Small intestine (tissue), 7 donors: ENCODE data around the gene JARID2. TPM values are rescaled to one million over a fixed set of nuclear protein-coding genes. Genes with fewer than 3 reads are reported as not detected.

ENCODE experiments used
- DNase-seq, 2 donors: peaks; one replicate each; pipeline versions ENCODE4 v3.0.0 to v3.0.0-alpha.2; 2013
- FAIRE-seq: peaks from 2 replicates; lab custom pipeline; 2012; peaks lifted over from hg19 to GRCh38; lab: Jason Lieb, UNC
- H3K27ac ChIP-seq, 3 donors: one replicate each; pipeline ENCODE4 v1.5.1; 2013; ENCODE audit warnings: low read length in 2 of 3, mild to moderate bottlenecking in 2 of 3, control low read depth in 1 of 3, inconsistent platforms in 1 of 3, low read depth in 1 of 3, moderate library complexity in 1 of 3
- H3K27me3 ChIP-seq, 3 donors: one replicate each; pipeline ENCODE4 v1.6.1; 2013; ENCODE audit warnings: low read length in 3 of 3, inconsistent platforms in 1 of 3; ENCODE audit not compliant: control insufficient read depth in 3 of 3, insufficient read depth in 3 of 3
- H3K36me3 ChIP-seq, 3 donors: one replicate each; pipeline ENCODE4 v1.6.1; 2013; ENCODE audit warnings: low read length in 3 of 3, inconsistent platforms in 1 of 3, low read depth in 1 of 3, mild to moderate bottlenecking in 1 of 3, moderate library complexity in 1 of 3; ENCODE audit not compliant: control insufficient read depth in 3 of 3, insufficient read depth in 2 of 3
- H3K4me1 ChIP-seq, 3 donors: one replicate each; pipeline ENCODE4 v1.6.1; 2013; ENCODE audit warnings: low read length in 2 of 3, inconsistent platforms in 1 of 3, low read depth in 1 of 3, mild to moderate bottlenecking in 1 of 3, moderate library complexity in 1 of 3; ENCODE audit not compliant: control insufficient read depth in 3 of 3, insufficient read depth in 2 of 3
- H3K4me3 ChIP-seq, 3 donors: one replicate each; pipeline ENCODE4 v1.5.1; 2013; ENCODE audit warnings: low read length in 3 of 3, control low read depth in 1 of 3, inconsistent platforms in 1 of 3, low read depth in 1 of 3, mild to moderate bottlenecking in 1 of 3, moderate library complexity in 1 of 3
- H3K9me3 ChIP-seq, 2 donors: one replicate each; pipeline ENCODE4 v1.6.1; 2013; ENCODE audit warnings: low read depth in 1 of 2, low read length in 1 of 2; ENCODE audit not compliant: control insufficient read depth in 2 of 2, insufficient read depth in 1 of 2
- WGBS, 3 donors: extraction: QIAGEN DNeasy Blood & Tissue Kit; methylation state at CpG; one replicate each; pipeline ENCODE4 v1.1.7; 2013; 5-methylcytosine and 5-hydroxymethylcytosine counted together
- polyA plus RNA-seq, 4 donors: library from polyadenylated mRNA; stranded (reverse) in 3 of 4; unstranded in 1 of 4; fragments of 200-250 nt in 3 of 4; fragments of 120-200 nt in 1 of 4; gene quantifications; one replicate each; pipeline versions ENCODE4 v1.2.1 to v1.2.3, GENCODE V29; 2013
- donor health status: healthy with polysubstance abuse.
- donor health status: control.
- donor health status: control.
- donor health status: Bipolar disorder and iron deficiency.
- donor health status: healthy.

Gene JARID2
- polyA plus RNA-seq, 4 donors, result 4.9 to 10.5 (median 6.7) TPM

DNA sequence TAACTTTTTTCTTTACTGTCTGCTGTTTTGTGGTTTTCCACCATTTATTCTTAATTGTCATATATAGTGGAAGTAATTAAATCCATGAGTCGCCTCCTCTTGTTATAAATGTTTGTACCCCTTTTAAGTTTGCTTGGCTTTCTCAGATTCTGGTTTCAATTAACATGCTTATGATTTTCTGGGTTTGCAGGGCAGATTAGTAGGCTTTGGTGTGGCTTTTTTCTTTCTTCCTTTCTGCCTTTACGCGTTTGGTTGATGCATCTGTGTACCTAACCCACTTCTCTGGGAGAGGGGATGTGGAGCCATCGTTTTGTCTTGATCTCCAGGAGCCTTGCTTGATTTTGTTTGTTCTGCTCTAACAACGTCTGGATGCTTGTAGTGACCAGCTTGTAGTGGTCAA lies 100.4 kb downstream of the JARID2 start:
- 63 to 83% (median 82%) methylated on average over 5 of the region's 5 CpGs for whole genome bisulfite sequencing, 3 donors
- DNase-seq (no peak), FAIRE-seq (no peak)
- Histone ChIP-seq H3K27ac (no peak overlapping the region), H3K27me3 (no peaks in the 10 kb centered on the region), H3K36me3 (no peaks in the 10 kb centered on the region), H3K9me3 (no peaks in the 10 kb centered on the region), H3K4me3 (no peak overlapping the region), H3K4me1 (peaks cover 0 to 3% (median 0%) of the 10 kb centered on the region in 3 donors)

DNA sequence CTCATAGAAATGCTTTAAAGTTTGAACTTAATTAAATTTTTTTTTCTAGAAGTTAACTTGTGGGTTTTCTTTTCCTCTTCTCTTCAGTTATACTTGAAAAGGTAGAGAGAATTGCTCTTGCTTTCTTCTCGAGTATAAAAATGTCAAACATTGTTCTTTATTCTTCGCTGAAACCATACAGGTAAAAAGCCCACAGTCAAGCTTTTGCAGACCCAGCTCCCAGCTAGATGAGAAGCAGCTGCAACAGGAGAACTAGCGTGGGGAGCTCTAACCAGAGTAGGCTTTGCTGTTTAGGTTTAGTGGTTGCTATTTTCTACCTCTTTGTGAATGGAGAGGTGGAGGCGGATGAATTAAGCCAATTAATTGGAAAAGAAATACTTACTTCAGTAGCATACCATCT lies 102.7 kb downstream of the JARID2 start:
- Histone ChIP-seq H3K4me3 (no peak overlapping the region), H3K36me3 (no peaks in the 10 kb centered on the region), H3K9me3 (no peaks in the 10 kb centered on the region), H3K27me3 (no peaks in the 10 kb centered on the region), H3K4me1 (peaks cover 0 to 4% (median 0%) of the 10 kb centered on the region in 3 donors), H3K27ac (no peak overlapping the region)
- FAIRE-seq (no peak), DNase-seq (no peak)
- 86 to 94% (median 93%) methylated on average over 4 of the region's 4 CpGs for WGBS, 3 donors

DNA sequence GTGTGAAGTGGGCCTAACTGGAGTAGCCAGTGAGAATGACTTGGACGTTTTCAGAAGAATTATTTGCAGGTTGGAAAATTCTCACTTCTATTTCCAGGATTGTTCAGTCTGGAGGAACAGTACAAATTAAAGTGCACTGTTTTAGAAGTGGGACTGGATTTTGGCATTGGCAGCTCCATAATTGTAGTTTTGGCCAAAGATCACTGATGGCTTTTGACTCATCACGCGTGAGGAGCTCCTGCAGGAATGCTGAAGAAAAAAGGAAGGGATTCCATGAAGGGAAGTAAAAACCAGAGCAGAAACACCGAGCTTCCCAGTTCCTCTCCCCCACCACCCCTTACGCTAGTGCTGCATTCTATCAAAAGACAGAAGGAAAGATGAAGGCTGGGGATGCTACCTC lies 103.5 kb downstream of the JARID2 start:
- no peaks in the 10 kb centered on the region for H3K9me3 ChIP-seq
- no peaks in the 10 kb centered on the region for H3K36me3 ChIP-seq
- no peak overlapping the region for H3K27ac ChIP-seq
- no peaks in the 10 kb centered on the region for H3K27me3 ChIP-seq
- H3K4me3 ChIP-seq, result no peak overlapping the region
- no peak for DNase-seq
- H3K4me1 ChIP-seq, result peaks cover 0 to 4% (median 0%) of the 10 kb centered on the region in 3 donors
- no peak for FAIRE-seq
- 79 to 97% (median 95%) methylated on average over 5 of the region's 5 CpGs for WGBS, 3 donors

DNA sequence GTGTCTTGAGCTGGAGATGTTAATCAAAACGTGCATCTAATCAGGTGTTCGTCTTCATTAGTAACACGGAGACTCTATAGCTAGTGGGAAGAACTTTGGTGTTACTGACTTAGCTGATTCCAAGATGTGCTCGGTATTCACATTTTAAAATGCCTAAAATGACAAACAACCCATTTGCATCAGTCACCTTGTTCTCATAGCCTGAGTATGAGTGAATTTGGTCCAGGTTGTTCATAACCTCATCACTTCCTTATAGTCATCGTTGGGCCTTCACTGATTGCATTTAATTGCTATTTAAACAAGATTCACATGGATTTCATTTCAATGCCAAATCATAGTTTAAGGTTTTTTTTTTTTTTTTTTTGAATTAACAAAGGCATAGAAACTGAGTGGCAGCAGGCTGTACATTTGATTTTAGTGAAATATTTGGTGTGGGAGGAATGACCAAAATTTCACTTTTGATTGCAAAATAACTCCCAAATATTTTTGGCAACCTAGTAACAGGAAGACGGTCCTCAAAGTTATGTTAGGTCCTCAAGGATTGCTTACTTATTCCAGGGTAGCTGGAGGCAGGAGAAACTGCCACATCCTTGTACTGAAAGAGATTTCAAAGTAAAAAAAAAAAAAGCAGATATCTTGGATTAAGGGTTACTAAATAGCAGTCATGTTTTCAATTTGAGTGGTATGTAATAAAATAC lies 104.7 kb downstream of the JARID2 start:
- 71 to 77% (median 74%) methylated on average over 6 of the region's 6 CpGs for WGBS, 3 donors
- no peaks in the 10 kb centered on the region for H3K9me3 ChIP-seq
- H3K27me3 ChIP-seq, result no peaks in the 10 kb centered on the region

DNA sequence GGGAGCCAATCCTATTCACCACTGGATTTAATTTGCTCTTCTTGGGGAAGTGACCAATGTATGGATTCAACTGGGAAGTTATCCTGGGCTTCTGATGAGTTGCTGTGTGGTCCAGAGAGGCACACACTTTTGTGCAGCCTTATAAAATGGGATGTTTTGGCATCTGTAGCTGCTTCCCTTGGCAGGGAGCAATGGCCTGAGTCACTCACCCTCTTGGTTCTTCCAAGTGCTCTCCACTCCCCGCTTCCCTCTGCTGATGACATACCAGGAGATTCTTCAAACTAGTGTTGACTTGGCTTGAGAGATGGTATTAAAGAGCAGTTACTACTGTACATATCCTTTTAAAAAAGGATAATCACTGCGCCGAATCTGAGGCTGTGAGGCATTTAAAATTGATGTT lies 105.8 kb downstream of the JARID2 start:
- H3K4me1 ChIP-seq, result peaks cover 0 to 4% (median 0%) of the 10 kb centered on the region in 3 donors
- no peak for FAIRE-seq
- no peak overlapping the region for H3K4me3 ChIP-seq
- H3K9me3 ChIP-seq, result no peaks in the 10 kb centered on the region
- no peak for DNase-seq
- WGBS, 3 donors, result 63 to 93% (median 90%) methylated on average over 3 of the region's 3 CpGs
- H3K36me3 ChIP-seq, result no peaks in the 10 kb centered on the region
- no peak overlapping the region for H3K27ac ChIP-seq
- H3K27me3 ChIP-seq, result no peaks in the 10 kb centered on the region

More for the DNA sequence above, 104.7 kb downstream of the JARID2 start:
- H3K36me3 ChIP-seq, result no peaks in the 10 kb centered on the region
- DNase-seq (no peak), FAIRE-seq (no peak)
- peaks cover 0 to 4% (median 0%) of the 10 kb centered on the region in 3 donors for H3K4me1 ChIP-seq
- H3K27ac ChIP-seq, result no peak overlapping the region
- no peak overlapping the region for H3K4me3 ChIP-seq

DNA sequence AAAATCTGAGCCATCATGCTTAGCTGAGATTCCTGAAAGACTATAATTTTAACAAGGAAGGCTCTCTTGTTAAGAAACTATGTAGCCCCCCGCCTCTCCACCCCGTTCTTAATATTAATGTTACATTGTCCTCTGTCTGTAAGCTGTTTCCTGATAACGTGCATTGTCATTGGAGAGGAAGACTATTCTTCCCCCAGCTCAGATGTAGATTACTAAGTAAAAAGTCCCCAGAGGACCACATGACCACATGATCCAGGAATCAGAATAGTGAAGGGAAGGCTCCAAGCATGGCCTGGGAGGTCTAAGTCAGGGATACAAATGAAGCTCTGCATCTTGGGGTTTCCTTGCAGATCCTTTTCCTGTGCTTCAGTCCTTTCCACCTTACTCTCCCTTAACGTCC lies 106.4 kb downstream of the JARID2 start:
- H3K9me3 ChIP-seq, result no peaks in the 10 kb centered on the region
- H3K4me3 ChIP-seq, result no peak overlapping the region
- H3K36me3 ChIP-seq, result no peaks in the 10 kb centered on the region
- H3K27me3 ChIP-seq, result no peaks in the 10 kb centered on the region
- no peak overlapping the region for H3K27ac ChIP-seq
- no peak for FAIRE-seq
- H3K4me1 ChIP-seq, result peaks cover 0 to 4% (median 0%) of the 10 kb centered on the region in 3 donors
- 59 to 86% (median 74%) methylated on average over 4 of the region's 4 CpGs for WGBS, 3 donors
- DNase-seq, result no peak

DNA sequence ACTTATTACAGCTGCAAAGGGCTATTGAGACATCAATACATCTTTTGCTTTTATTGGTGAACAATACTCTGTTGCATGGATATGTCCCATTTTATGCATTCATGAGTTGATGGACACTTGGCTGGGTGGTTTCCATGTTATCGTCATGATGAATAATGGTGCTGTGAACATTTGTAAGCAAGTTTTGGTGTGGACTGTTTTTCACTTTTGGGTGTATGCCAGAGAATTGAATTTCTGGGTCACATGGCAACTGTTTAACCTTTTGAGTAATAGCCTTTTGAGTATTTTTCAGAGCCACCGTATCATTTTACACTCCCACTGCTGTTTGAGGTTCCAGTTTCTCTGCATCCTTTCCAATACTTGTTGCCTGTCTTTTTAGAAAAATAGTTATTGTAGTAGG lies 107.0 kb downstream of the JARID2 start:
- no peaks in the 10 kb centered on the region for H3K9me3 ChIP-seq
- no peak overlapping the region for H3K4me3 ChIP-seq
- peaks cover 0 to 4% (median 0%) of the 10 kb centered on the region in 3 donors for H3K4me1 ChIP-seq
- FAIRE-seq (no peak), DNase-seq (no peak)
- H3K27ac ChIP-seq, result no peak overlapping the region
- H3K36me3 ChIP-seq, result no peaks in the 10 kb centered on the region
- WGBS, 3 donors, result 69 to 82% (median 71%) methylated on average over 2 of the region's 2 CpGs
- no peaks in the 10 kb centered on the region for H3K27me3 ChIP-seq

DNA sequence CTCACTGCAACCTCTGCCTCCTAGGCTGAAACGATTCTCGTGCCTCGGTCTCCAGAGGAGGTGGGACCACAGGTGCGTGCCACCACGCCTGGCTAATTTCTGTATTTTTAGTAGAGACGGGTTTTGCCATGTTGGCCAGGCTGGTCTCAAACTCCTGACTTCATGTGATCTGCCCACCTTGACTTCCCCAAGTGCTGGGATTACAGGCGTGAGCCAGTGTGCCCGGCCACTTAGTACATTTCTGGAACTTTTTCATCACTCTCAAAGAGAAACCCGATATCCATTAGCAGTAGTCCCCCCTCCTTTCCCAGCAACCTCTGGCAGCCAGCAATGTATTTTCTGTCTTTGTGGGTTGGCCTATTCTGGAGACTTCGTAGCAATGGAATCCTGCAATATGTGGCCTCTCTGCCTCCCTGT lies 109.8 kb downstream of the JARID2 start:
- FAIRE-seq, result no peak

More for the DNA sequence above, 109.8 kb downstream of the JARID2 start:
- Histone ChIP-seq H3K27ac (no peak overlapping the region), H3K9me3 (no peaks in the 10 kb centered on the region), H3K27me3 (no peaks in the 10 kb centered on the region), H3K4me3 (no peak overlapping the region), H3K4me1 (peaks cover 0 to 4% (median 0%) of the 10 kb centered on the region in 3 donors), H3K36me3 (no peaks in the 10 kb centered on the region)
- 81 to 93% (median 91%) methylated on average over 10 of the region's 10 CpGs for WGBS, 3 donors
- no peak for DNase-seq
